Measurements from ENCODE around the gene PPP1R3E. TPM values are rescaled to one million over a fixed set of nuclear protein-coding genes. Genes with fewer than 3 reads are reported as not detected.
"Not testable (repeated sequence)": the region's sequence is repeated elsewhere in the genome, so short reads cannot be mapped to it uniquely, and the experiment has no call there.

The PPP1R3E gene
- total RNA-seq, 1 experiment from 2014 or later: 7.8 TPM

DNA sequence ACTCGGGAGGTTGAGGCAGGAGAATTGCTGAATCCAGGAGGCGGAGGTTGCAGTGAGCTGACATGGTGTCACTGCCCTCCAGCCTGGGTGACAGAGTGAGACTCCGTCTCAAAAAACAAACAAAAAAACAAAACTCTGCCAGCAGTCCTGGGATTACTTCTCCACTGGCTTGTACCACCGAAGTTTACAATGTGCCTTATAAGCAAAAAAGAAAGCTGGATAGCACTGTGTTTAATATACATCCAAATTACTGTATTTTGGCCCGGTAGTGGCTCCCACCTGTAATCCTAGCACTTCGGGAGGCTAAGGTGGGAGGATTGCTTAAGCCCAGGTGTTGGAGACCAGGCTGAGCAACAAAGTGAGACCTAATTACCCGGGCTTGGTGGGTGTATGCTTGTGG, 33.5 kb downstream of the PPP1R3E start:
- no peaks in the 10 kb centered on the region for H3K9me3 Mint-ChIP-seq (ENCODE audit: unreplicated experiment)
- TF ChIP-seq, protein P1, sequence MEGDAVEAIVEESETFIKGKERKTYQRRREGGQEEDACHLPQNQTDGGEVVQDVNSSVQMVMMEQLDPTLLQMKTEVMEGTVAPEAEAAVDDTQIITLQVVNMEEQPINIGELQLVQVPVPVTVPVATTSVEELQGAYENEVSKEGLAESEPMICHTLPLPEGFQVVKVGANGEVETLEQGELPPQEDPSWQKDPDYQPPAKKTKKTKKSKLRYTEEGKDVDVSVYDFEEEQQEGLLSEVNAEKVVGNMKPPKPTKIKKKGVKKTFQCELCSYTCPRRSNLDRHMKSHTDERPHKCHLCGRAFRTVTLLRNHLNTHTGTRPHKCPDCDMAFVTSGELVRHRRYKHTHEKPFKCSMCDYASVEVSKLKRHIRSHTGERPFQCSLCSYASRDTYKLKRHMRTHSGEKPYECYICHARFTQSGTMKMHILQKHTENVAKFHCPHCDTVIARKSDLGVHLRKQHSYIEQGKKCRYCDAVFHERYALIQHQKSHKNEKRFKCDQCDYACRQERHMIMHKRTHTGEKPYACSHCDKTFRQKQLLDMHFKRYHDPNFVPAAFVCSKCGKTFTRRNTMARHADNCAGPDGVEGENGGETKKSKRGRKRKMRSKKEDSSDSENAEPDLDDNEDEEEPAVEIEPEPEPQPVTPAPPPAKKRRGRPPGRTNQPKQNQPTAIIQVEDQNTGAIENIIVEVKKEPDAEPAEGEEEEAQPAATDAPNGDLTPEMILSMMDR (IDR thresholded peaks at IDR 0.05; ENCODE audit: unreplicated experiment): no peak
- BruUV-seq (replicated peaks): no TSS peak
- no peak overlapping the region for H3K4me3 Mint-ChIP-seq (ENCODE audit: unreplicated experiment)
- H3K27ac Mint-ChIP-seq (ENCODE audit: low read depth, unreplicated experiment): no peak overlapping the region
- H3K4me1 Mint-ChIP-seq (ENCODE audit: insufficient read depth, unreplicated experiment): no peaks in the 10 kb centered on the region
- CTCF ChIA-PET: interaction anchor here (0.6 to 3.7 kb wide), 5 partner anchors 12 to 54 kb away, joined by 3 to 24 read pairs (median 6); no protein-coding TSS in a partner anchor
- intact Hi-C loops (cut with micrococcal nuclease): loop anchor here (5.0 kb wide), 1 partner anchor 208 kb away; no protein-coding TSS in a partner anchor
- POLR2A ChIA-PET: interaction anchor here (0.6 kb wide), 1 partner anchor 81 kb away, joined by 3 read pairs; no protein-coding TSS in a partner anchor
- no peak for DNase-seq (ENCODE audit: unreplicated experiment)
- H3K36me3 Mint-ChIP-seq (ENCODE audit: insufficient read depth, unreplicated experiment): peaks cover 10% of the 10 kb centered on the region
- H3K27me3 Mint-ChIP-seq (ENCODE audit: insufficient read depth, unreplicated experiment): no peaks in the 10 kb centered on the region

DNA sequence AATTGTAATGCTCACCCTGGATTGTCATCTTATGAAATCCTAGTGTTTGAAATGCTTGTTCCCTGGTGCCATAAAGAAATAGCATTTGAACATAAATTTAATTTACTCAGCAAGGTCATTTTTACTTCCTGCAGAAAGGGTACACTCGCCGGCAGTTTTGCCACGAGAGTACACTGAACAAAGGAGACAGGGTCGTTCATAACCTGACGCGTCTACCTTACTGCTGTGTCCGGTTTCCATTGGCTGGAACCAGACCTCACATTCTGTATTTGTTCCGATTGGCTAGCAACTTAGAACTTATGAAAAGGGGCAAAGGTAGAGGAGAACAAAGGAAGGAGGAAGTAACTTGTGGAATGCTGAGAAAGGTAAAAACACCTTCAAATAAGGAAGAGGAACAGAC, 41.8 kb downstream of the PPP1R3E start:
- ChIA-PET CTCF (interaction anchor here (3.1 kb wide), 1 partner anchor 119 kb away, joined by 16 read pairs; no protein-coding TSS in a partner anchor), POLR2A (interaction anchor here (1.5 kb wide), 1 partner anchor 25 kb away, joined by 7 read pairs; the partner anchor contains the start of gene HOMEZ)
- H3K4me3 Mint-ChIP-seq (ENCODE audit: unreplicated experiment); intact Hi-C loops (cut with micrococcal nuclease); BruUV-seq (replicated peaks); DNase-seq (ENCODE audit: unreplicated experiment); H3K4me1 Mint-ChIP-seq (ENCODE audit: insufficient read depth, unreplicated experiment); H3K9me3 Mint-ChIP-seq (ENCODE audit: unreplicated experiment); H3K36me3 Mint-ChIP-seq (ENCODE audit: insufficient read depth, unreplicated experiment); H3K27ac Mint-ChIP-seq (ENCODE audit: low read depth, unreplicated experiment): not testable (repeated sequence)
- H3K27me3 Mint-ChIP-seq (ENCODE audit: insufficient read depth, unreplicated experiment): peaks cover 17% of the 10 kb centered on the region

DNA sequence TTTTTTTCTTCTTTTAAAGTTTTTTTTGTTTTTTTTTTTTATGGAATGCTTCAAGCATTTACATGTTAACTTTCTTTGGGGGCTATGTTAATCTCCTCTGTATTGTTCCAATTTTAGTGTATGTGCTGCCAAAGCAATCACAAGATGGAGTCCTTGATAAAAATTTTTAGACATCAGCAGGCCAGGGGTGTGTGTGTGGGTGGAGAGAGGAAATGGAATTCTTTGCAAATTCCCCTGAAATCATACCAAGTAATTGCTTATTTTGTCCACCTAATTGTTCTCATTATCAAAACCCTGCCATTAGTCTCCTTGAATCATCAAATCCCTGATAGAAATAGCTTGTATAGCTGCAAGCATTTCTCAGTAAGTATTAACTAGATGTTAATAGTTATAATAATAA, 43.2 kb downstream of the PPP1R3E start:
- Mint-ChIP-seq H3K4me3 (ENCODE audit: unreplicated experiment) (no peak overlapping the region), H3K27ac (ENCODE audit: low read depth, unreplicated experiment) (no peak overlapping the region), H3K27me3 (ENCODE audit: insufficient read depth, unreplicated experiment) (peaks cover 17% of the 10 kb centered on the region), H3K4me1 (ENCODE audit: insufficient read depth, unreplicated experiment) (no peaks in the 10 kb centered on the region), H3K9me3 (ENCODE audit: unreplicated experiment) (no peaks in the 10 kb centered on the region), H3K36me3 (ENCODE audit: insufficient read depth, unreplicated experiment) (no peaks in the 10 kb centered on the region)
- CTCF ChIA-PET: interaction anchor here (0.6 to 3.1 kb wide), 7 partner anchors 8 to 138 kb away, joined by 3 to 16 read pairs (median 3); no protein-coding TSS in a partner anchor
- TF ChIP-seq, protein P1 (IDR thresholded peaks at IDR 0.05; ENCODE audit: unreplicated experiment): no peak
- intact Hi-C loops (cut with micrococcal nuclease): no loop called here
- POLR2A ChIA-PET: interaction anchor here (0.6 to 1.5 kb wide), 3 partner anchors 27 to 164 kb away, joined by 3 to 7 read pairs (median 4); partner anchors contain the start of genes C14orf119 and HOMEZ
- no peak for DNase-seq (ENCODE audit: unreplicated experiment)
- BruUV-seq (replicated peaks): no TSS peak

DNA sequence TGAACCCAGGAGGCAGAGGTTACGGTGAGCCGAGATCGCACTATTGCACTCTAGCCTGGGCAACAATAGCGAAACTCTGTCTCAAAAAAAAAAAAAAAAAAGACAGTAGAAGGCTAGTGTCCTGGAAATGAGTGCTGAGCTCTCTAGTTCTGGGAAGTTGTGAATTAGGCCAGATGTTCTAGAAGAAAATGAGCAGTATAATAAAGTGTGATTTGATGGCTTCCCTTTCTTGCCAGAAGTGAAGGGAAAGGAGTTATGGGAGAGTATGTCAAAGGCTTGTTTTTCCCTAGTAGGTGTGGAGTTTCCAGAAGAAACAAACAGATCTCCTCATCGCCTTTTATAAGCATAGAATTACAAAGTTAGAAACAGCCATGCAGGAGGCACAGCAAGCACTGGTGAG, 44.4 kb downstream of the PPP1R3E start:
- CTCF ChIA-PET: interaction anchor here (0.6 to 3.1 kb wide), 9 partner anchors 16 to 535 kb away, joined by 3 to 16 read pairs (median 5); partner anchors contain the start of genes PPP1R3E and RNF212B
- no peaks in the 10 kb centered on the region for H3K9me3 Mint-ChIP-seq (ENCODE audit: unreplicated experiment)
- TF ChIP-seq, protein P1 (IDR thresholded peaks at IDR 0.05; ENCODE audit: unreplicated experiment): no peak
- H3K4me3 Mint-ChIP-seq (ENCODE audit: unreplicated experiment): no peak overlapping the region
- BruUV-seq (replicated peaks): no TSS peak
- intact Hi-C loops (cut with micrococcal nuclease): no loop called here
- H3K27me3 Mint-ChIP-seq (ENCODE audit: insufficient read depth, unreplicated experiment): peaks cover 9% of the 10 kb centered on the region
- POLR2A ChIA-PET: interaction anchor here (1.2 kb wide), 1 partner anchor 28 kb away, joined by 3 read pairs; the partner anchor contains the start of gene HOMEZ
- no peaks in the 10 kb centered on the region for H3K36me3 Mint-ChIP-seq (ENCODE audit: insufficient read depth, unreplicated experiment)
- no peak overlapping the region for H3K27ac Mint-ChIP-seq (ENCODE audit: low read depth, unreplicated experiment)
- no peaks in the 10 kb centered on the region for H3K4me1 Mint-ChIP-seq (ENCODE audit: insufficient read depth, unreplicated experiment)
- no peak for DNase-seq (ENCODE audit: unreplicated experiment)

All from MCF 10A (cell line).